NB4 (cell line): ENCODE results near the gene CERS3.

Experiments
- DNase-seq: peaks from one replicate; pipeline ENCODE4 v3.0.0; 2010; ENCODE audit warnings: low read depth
- H3K4me3 ChIP-seq: one replicate; pipeline ENCODE4 v1.5.1; 2011; ENCODE audit warnings: mild to moderate bottlenecking, low read depth, low read length, moderate library complexity
- CTCF ChIP-seq: IDR thresholded peaks from one replicate; pipeline ENCODE4 v1.5.1; 2012; ENCODE audit warnings: low read depth, low read length
- MAX ChIP-seq: IDR thresholded peaks from 2 replicates; pipeline ENCODE4 v1.6.1; 2011; ENCODE audit warnings: low read depth, low read length
- MYC ChIP-seq: IDR thresholded peaks from 2 replicates; pipeline ENCODE4 v1.6.1; 2011; ENCODE audit warnings: low read depth, low read length
- POLR2A ChIP-seq: IDR thresholded peaks from 2 replicates; pipeline ENCODE4 v1.6.1; 2011; ENCODE audit warnings: mild to moderate bottlenecking; ENCODE audit not compliant: insufficient read length; ENCODE audit errors: extremely low read depth

The CERS3 gene

GRCh38 chr15:100570275-100570674 is 41.5 kb upstream of the CERS3 start:
- no peak for DNase-seq
- H3K4me3 ChIP-seq = no peak overlapping the region
- TF ChIP-seq MAX = no peak
- no peak for TF ChIP-seq CTCF
- TF ChIP-seq POLR2A = no peak
- no peak for TF ChIP-seq MYC

GRCh38 chr15:100569391-100569790 is 40.6 kb upstream of the CERS3 start:
- H3K4me3 ChIP-seq = no peak overlapping the region
- no peak for TF ChIP-seq POLR2A
- no peak for TF ChIP-seq CTCF
- TF ChIP-seq MYC = no peak
- TF ChIP-seq MAX = no peak
- DNase-seq = no peak

- no peak overlapping the region for H3K4me3 ChIP-seq
- DNase-seq = no peak
- TF ChIP-seq CTCF (no peak), MAX (no peak), POLR2A (no peak), MYC (no peak)
Measured at GRCh38 chr15:100566850-100567628, 38.3 kb upstream of the CERS3 start.

GRCh38 chr15:100565591-100565990 is 36.8 kb upstream of the CERS3 start:
- TF ChIP-seq MAX (no peak), MYC (no peak), POLR2A (no peak), CTCF (no peak)
- peak; percentile 38 for DNase-seq
- no peak overlapping the region for H3K4me3 ChIP-seq

- no peak overlapping the region for H3K4me3 ChIP-seq
- TF ChIP-seq MAX (no peak), CTCF (no peak), MYC (no peak), POLR2A (no peak)
- DNase-seq = peak; percentile 16
Measured at GRCh38 chr15:100560323-100560722, 31.6 kb upstream of the CERS3 start.
